GM19238 (cell line): ENCODE measurements around the gene AGAP5.
"Not testable (repeated sequence)": the region's sequence is repeated elsewhere in the genome, so short reads cannot be mapped to it uniquely, and the experiment has no call there.

ENCODE experiments used
- DNase-seq: peaks from one replicate; pipeline ENCODE4 v3.0.0; 2011; ENCODE audit warnings: low spot score; ENCODE audit not compliant: insufficient read length

The AGAP5 gene

GRCh38 chr10:73697675-73698159 lies at the start of gene AGAP5:
Gene AGAP5 (minus strand): TSS chr10:73698109. CDS start chr10:73697755, 354 bp downstream.
- DNase-seq: not testable (repeated sequence)

GRCh38 chr10:73746721-73747120 lies 48.8 kb upstream of the AGAP5 start:
- DNase-seq: no peak

GRCh38 chr10:73744664-73744975 lies 46.7 kb upstream of the AGAP5 start:
- peak; percentile 33 for DNase-seq

GRCh38 chr10:73743905-73744663 lies 46.2 kb upstream of the AGAP5 start, which contains the start of gene SEC24C:
Gene SEC24C (plus strand): TSS chr10:73744372. CDS start chr10:73746833, 2,461 bp downstream.
- peak; percentile 87 for DNase-seq

- DNase-seq: no peak
Measured at GRCh38 chr10:73743327-73743904, 45.5 kb upstream of the AGAP5 start.

GRCh38 chr10:73742454-73742734 lies 44.5 kb upstream of the AGAP5 start:
- no peak for DNase-seq

GRCh38 chr10:73740501-73741254 lies 42.8 kb upstream of the AGAP5 start:
- not testable (repeated sequence) for DNase-seq

GRCh38 chr10:73734796-73735305 lies 36.9 kb upstream of the AGAP5 start:
- DNase-seq: no peak

- no peak for DNase-seq
Measured at GRCh38 chr10:73734028-73734720, 36.3 kb upstream of the AGAP5 start.

- no peak for DNase-seq
Measured at GRCh38 chr10:73732931-73733623, 35.2 kb upstream of the AGAP5 start.

- DNase-seq: no peak
Measured at GRCh38 chr10:73732426-73732825, 34.5 kb upstream of the AGAP5 start.

- no peak for DNase-seq
Measured at GRCh38 chr10:73731588-73732375, 33.9 kb upstream of the AGAP5 start.

GRCh38 chr10:73730153-73730906 lies 32.4 kb upstream of the AGAP5 start:
- DNase-seq: peak; percentile 69

- not testable (repeated sequence) for DNase-seq
Measured at GRCh38 chr10:73729781-73730152, 31.9 kb upstream of the AGAP5 start.

GRCh38 chr10:73723516-73723915 lies 25.6 kb upstream of the AGAP5 start:
- DNase-seq: no peak

- not testable (repeated sequence) for DNase-seq
Measured at GRCh38 chr10:73720561-73720960, 22.7 kb upstream of the AGAP5 start.

- peak; percentile 7 for DNase-seq
Measured at GRCh38 chr10:73717556-73717955, 19.6 kb upstream of the AGAP5 start.

GRCh38 chr10:73716251-73716650 lies 18.3 kb upstream of the AGAP5 start:
- DNase-seq: no peak
